Thyroid gland (tissue), 4 donors: ENCODE measurements around the gene HAUS6.

ENCODE experiments used
- POLR2A ChIP-seq, 2 donors: fragments of 450-650 bp; IDR thresholded peaks; one replicate each; pipeline ENCODE4 v1.6.1; 2017; ENCODE audit warnings: antibody characterized with exemption in 2 of 2, mild to moderate bottlenecking in 2 of 2, moderate library complexity in 1 of 2
- TF ChIP-seq, protein P1 (sequence below), 6 experiments: fragments of 200-600 bp in 3 of 6; fragments of 450-650 bp in 3 of 6; sonication (generic) in 3 of 6; IDR thresholded peaks; one replicate each; pipeline ENCODE4 v1.5.1; 2016 to 2019; ENCODE audit warnings: antibody characterized with exemption in 6 of 6, mild to moderate bottlenecking in 2 of 6, inconsistent platforms in 1 of 6, moderate library complexity in 1 of 6

DNA sequence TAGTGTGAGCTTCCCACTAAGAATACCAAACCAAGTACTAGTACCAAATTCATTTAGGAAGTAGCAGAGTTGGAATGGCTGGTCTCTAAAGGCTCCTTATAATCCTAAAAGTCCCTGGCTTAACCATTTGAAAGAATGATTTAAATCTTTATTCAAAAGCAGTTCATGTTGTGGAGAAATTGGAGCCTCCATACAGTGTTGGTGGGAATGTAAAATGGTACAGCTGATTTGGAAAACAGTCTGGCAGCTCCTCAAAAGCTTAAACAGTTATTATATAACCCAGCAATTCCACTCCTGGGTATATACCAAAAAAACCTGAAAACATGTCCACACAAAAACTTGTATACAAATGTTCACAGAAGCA lies 21.7 kb upstream of the HAUS6 start:
- TF ChIP-seq, protein P1, sequence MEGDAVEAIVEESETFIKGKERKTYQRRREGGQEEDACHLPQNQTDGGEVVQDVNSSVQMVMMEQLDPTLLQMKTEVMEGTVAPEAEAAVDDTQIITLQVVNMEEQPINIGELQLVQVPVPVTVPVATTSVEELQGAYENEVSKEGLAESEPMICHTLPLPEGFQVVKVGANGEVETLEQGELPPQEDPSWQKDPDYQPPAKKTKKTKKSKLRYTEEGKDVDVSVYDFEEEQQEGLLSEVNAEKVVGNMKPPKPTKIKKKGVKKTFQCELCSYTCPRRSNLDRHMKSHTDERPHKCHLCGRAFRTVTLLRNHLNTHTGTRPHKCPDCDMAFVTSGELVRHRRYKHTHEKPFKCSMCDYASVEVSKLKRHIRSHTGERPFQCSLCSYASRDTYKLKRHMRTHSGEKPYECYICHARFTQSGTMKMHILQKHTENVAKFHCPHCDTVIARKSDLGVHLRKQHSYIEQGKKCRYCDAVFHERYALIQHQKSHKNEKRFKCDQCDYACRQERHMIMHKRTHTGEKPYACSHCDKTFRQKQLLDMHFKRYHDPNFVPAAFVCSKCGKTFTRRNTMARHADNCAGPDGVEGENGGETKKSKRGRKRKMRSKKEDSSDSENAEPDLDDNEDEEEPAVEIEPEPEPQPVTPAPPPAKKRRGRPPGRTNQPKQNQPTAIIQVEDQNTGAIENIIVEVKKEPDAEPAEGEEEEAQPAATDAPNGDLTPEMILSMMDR (IDR thresholded peaks at IDR 0.05): no peak
- no peak for TF ChIP-seq POLR2A (IDR thresholded peaks at IDR 0.05)
